Activated gamma-delta T cell (primary cell): ENCODE results near the gene GJA9.

ENCODE experiments used
- DNase-seq: peaks from one replicate; lab custom pipeline; 2025; lab: John Stamatoyannopoulos, UW

GJA9 gene

GRCh38 chr1:38831731-38832369, 49.5 kb downstream of the GJA9 start:
- no peak for DNase-seq

GRCh38 chr1:38829368-38829767, 52.0 kb downstream of the GJA9 start:
- DNase-seq, result no peak

GRCh38 chr1:38827318-38827717, 54.1 kb downstream of the GJA9 start:
- DNase-seq, result no peak

GRCh38 chr1:38826886-38827285, 54.5 kb downstream of the GJA9 start:
- no peak for DNase-seq

GRCh38 chr1:38826262-38826661, 55.1 kb downstream of the GJA9 start:
- DNase-seq, result no peak
